HepG2 (cell line): ENCODE measurements around the gene S100A10. TPM values are rescaled to one million over a fixed set of nuclear protein-coding genes. Genes with fewer than 3 reads are reported as not detected.

Source experiments
- ATAC-seq: fragments of 200-7000 bp; cut with Tn5 transposase; 3 replicates; pipeline ENCODE4 v1.9.1; 2020; ENCODE audit warnings: mild to moderate bottlenecking, moderate library complexity
- BruUV-seq: library from RNA; stranded (reverse); fragments of 400-500 nt; replicated peaks from 2 replicates; lab custom pipeline; 2021; lab: Mats Ljungman, UMichigan
- CTCF ChIA-PET: fragments of 300-600 bp; formaldehyde crosslinking; extraction: SDS; loops from one replicate; lab custom pipeline; 2021; ENCODE audit warnings: low total read pairs, inconsistent platforms, low intra/inter-chr PET ratio; lab: Yijun Ruan, JAX
- POLR2A ChIA-PET: fragments of 350-600 bp; sonication (Branson Sonifier 250); formaldehyde crosslinking; loops from one replicate; lab custom pipeline; 2020; ENCODE audit warnings: antibody characterized with exemption, inconsistent platforms; lab: Yijun Ruan, JAX
- DNase-seq: peaks from one replicate; pipeline ENCODE4 v3.0.0-alpha.2; 2015; ENCODE audit warnings: low spot score
- FAIRE-seq: peaks from 3 replicates; lab custom pipeline; 2011; peaks lifted over from hg19 to GRCh38; lab: Jason Lieb, UNC
- H2AFZ ChIP-seq: one replicate; pipeline ENCODE4 v1.6.1; 2011; ENCODE audit warnings: low read length, inconsistent platforms
- H3K27ac ChIP-seq: fragments of 300-600 bp; 3 replicates; pipeline ENCODE4 v1.8.0; 2011; ENCODE audit warnings: mixed run types, mild to moderate bottlenecking, mixed read lengths, low read length, inconsistent platforms; ENCODE audit not compliant: insufficient read depth; ENCODE audit errors: extremely low read length
- H3K27me3 ChIP-seq, 2 experiments: fragments of 200-600 bp in 1 of 2; 2 replicates in 1 of 2; 3 replicates in 1 of 2; pipeline versions ENCODE4 v1.6.0 to v1.8.0; 2011; ENCODE audit warnings: low read length in 2 of 2, mild to moderate bottlenecking in 2 of 2, moderate library complexity in 2 of 2, inconsistent platforms in 1 of 2; ENCODE audit not compliant: insufficient read depth in 2 of 2, control insufficient read depth in 1 of 2
- H3K36me3 ChIP-seq, 2 experiments: fragments of 200-600 bp in 1 of 2; replicated peaks in 1 of 2; 2 replicates in 1 of 2; 3 replicates in 1 of 2; pipeline versions ENCODE4 v1.5.1 to v1.8.0; 2011; ENCODE audit warnings: low read length in 2 of 2, inconsistent platforms in 1 of 2; ENCODE audit not compliant: insufficient read depth in 2 of 2, control insufficient read depth in 1 of 2
- H3K4me1 ChIP-seq: 2 replicates; pipeline ENCODE4 v1.5.1; 2012; ENCODE audit warnings: low read length, inconsistent platforms; ENCODE audit not compliant: insufficient read depth
- H3K4me2 ChIP-seq: 2 replicates; pipeline ENCODE4 v1.6.0; 2011; ENCODE audit warnings: low read depth, low read length, inconsistent platforms
- H3K4me3 ChIP-seq, 3 experiments: fragments of 200-600 bp in 1 of 3; sonication (generic), shearing (Covaris generic) in 1 of 3; replicated peaks in 1 of 3; 2 replicates each; pipeline ENCODE4 v1.5.1; 2011 to 2016; ENCODE audit warnings: low read length in 3 of 3, inconsistent platforms in 2 of 3, low read depth in 2 of 3, mild to moderate bottlenecking in 2 of 3, control low read depth in 1 of 3, mixed read lengths in 1 of 3; ENCODE audit not compliant: insufficient read depth in 1 of 3
- H3K79me2 ChIP-seq: one replicate; pipeline ENCODE4 v1.6.1; 2011; ENCODE audit warnings: low read length, inconsistent platforms; ENCODE audit not compliant: insufficient read depth
- H3K9ac ChIP-seq: 2 replicates; pipeline ENCODE4 v1.6.0; 2011; ENCODE audit warnings: mild to moderate bottlenecking, low read depth, low read length, inconsistent platforms; ENCODE audit not compliant: insufficient read depth
- H3K9me3 ChIP-seq: 2 replicates; pipeline ENCODE4 v1.5.1; 2012; ENCODE audit warnings: mild to moderate bottlenecking, low read length
- H4K20me1 ChIP-seq: 2 replicates; pipeline ENCODE4 v1.6.0; 2011; ENCODE audit warnings: inconsistent platforms, mild to moderate bottlenecking, low read length, moderate library complexity; ENCODE audit not compliant: insufficient read depth
- CTCF ChIP-seq: sonication (generic); formaldehyde crosslinking; IDR thresholded peaks from 2 replicates; pipeline ENCODE4 v1.5.0; 2020; ENCODE audit warnings: mild to moderate bottlenecking, missing genetic modification reagents, moderate library complexity
- ELF3 ChIP-seq: IDR thresholded peaks from 2 replicates; pipeline ENCODE4 v1.6.1; 2016; ENCODE audit warnings: missing genetic modification reagents, missing compliant biosample characterization
- FOXA3 ChIP-seq: IDR thresholded peaks from 2 replicates; pipeline ENCODE4 v1.6.1; 2016; ENCODE audit warnings: missing genetic modification reagents, missing compliant biosample characterization
- RBM22 ChIP-seq: fragments of 200-400 bp; formaldehyde crosslinking; optimal IDR thresholded peaks from 2 replicates; pipeline ENCODE3; 2017; ENCODE audit warnings: mild to moderate bottlenecking, low read length, moderate library complexity
- STAG1 ChIP-seq: sonication (generic); formaldehyde crosslinking; IDR thresholded peaks from 2 replicates; pipeline ENCODE4 v1.4.0; 2020; ENCODE audit warnings: missing genetic modification reagents
- TBX2 ChIP-seq: sonication (generic); formaldehyde crosslinking; IDR thresholded peaks from 2 replicates; pipeline ENCODE4 v1.5.0; 2020; ENCODE audit warnings: missing genetic modification reagents, mild to moderate bottlenecking, borderline replicate concordance
- XBP1 ChIP-seq: sonication (generic); formaldehyde crosslinking; IDR thresholded peaks from 2 replicates; pipeline ENCODE4 v1.5.0; 2020; ENCODE audit warnings: missing genetic modification reagents
- ZMYM2 ChIP-seq: sonication (generic); formaldehyde crosslinking; IDR thresholded peaks from 2 replicates; pipeline ENCODE4 v1.8.0; 2022; ENCODE audit warnings: mild to moderate bottlenecking, missing genetic modification reagents
- WGBS: methylation state at CpG from one replicate; pipeline ENCODE4 v1.1.6; 2017; ENCODE audit warnings: low lambda C conversion rate; 5-methylcytosine and 5-hydroxymethylcytosine counted together
- in situ Hi-C: cut with HindIII; loops from 2 replicates; pipeline ENCODE4 v1.10.0; 2017; ENCODE audit warnings: low pct_unique_long_range_greater_than_20kb; ENCODE audit not compliant: extremely low pct_ligation_motif_present
- intact Hi-C: fragments of 100-400 bp; cut with micrococcal nuclease; formaldehyde crosslinking; loops from one replicate; pipeline ENCODE4 v1.10.0; 2022; ENCODE audit not compliant: unreplicated experiment
- polyA plus RNA-seq, 8 experiments: library from polyadenylated mRNA; depleted of rRNA in 3 of 8; stranded (reverse) in 7 of 8; unstranded in 1 of 8; fragments of >200 nt; fragmentation: Illumina TruSeq in 4 of 8; extraction: Trizol in 4 of 8; gene quantifications; 2 replicates each; pipeline versions ENCODE4 v1.2.1 to v1.2.3, GENCODE V29; 2011 to 2016; ENCODE audit warnings: low read depth in 4 of 8, missing spikeins in 1 of 8, mixed read lengths in 1 of 8; ENCODE audit not compliant: insufficient read depth in 1 of 8
- total RNA-seq, 5 experiments: library from RNA; depleted of rRNA; stranded (reverse); fragments of >200 nt; fragmentation: Illumina TruSeq; extraction: Trizol; gene quantifications; 2 replicates each; pipeline ENCODE4 v1.2.3, GENCODE V29; 2016; ENCODE audit warnings: low read depth in 1 of 5

S100A10 gene
- total and polyA plus RNA-seq, 2 of the 13 experiments (the other 11 are each of a cell fraction or from before 2014, with no cell fraction given): 16.8 to 28.7 TPM

- FAIRE-seq: no peak
- intact Hi-C loops: loop anchor here (1.0 to 2.0 kb wide), 4 partner anchors 27 to 44 kb away; no protein-coding TSS in a partner anchor
- H3K4me1 ChIP-seq: peaks cover 28% of the 10 kb centered on the region
These were observed 24.8 kb downstream of the S100A10 start for GRCh38 chr1:151968791-151969399.

More at GRCh38 chr1:151968791-151969399, 24.8 kb downstream of the S100A10 start:
- H3K9me3 ChIP-seq: no peaks in the 10 kb centered on the region
- peak; percentile 77 for ATAC-seq
- no TSS peak for BruUV-seq
- no peak overlapping the region for H3K4me2 ChIP-seq
- CTCF ChIA-PET: interaction anchor here (1.5 to 3.0 kb wide), 3 partner anchors 27 to 35 kb away, joined by 6 to 59 read pairs (median 48); partner anchors contain the start of gene S100A10
- no peak overlapping the region for H2AFZ ChIP-seq
- TF ChIP-seq XBP1 (CRISPR knock-in tag): no peak
- TF ChIP-seq ELF3 (CRISPR knock-in tag): no peak
- no peak for TF ChIP-seq TBX2 (CRISPR knock-in tag)
- TF ChIP-seq ZMYM2 (CRISPR knock-in tag): no peak
- TF ChIP-seq RBM22: no peak
- TF ChIP-seq STAG1: peak; percentile 63
- peak; percentile 46; the same call in 1 of the 2 replicates for TF ChIP-seq CTCF (CRISPR knock-in tag)
- no peak for TF ChIP-seq FOXA3 (CRISPR knock-in tag)
- TF ChIP-seq, all 625 proteins: peak for 2
- 53% methylated on average over 2 of the region's 3 CpGs for WGBS
- Histone ChIP-seq H3K27me3 (no peaks in the 10 kb centered on the region; a peak in 1 of 5 replicates), H3K4me3 (no peak overlapping the region), H3K79me2 (no peaks in the 10 kb centered on the region), H3K27ac (no peak overlapping the region), H3K36me3 (no peaks in the 10 kb centered on the region), H4K20me1 (no peaks in the 10 kb centered on the region), H3K9ac (no peak overlapping the region)
- in situ Hi-C loops: no loop called here
- POLR2A ChIA-PET: interaction anchor here (1.4 to 1.9 kb wide), 2 partner anchors 24 to 33 kb away, joined by 4 to 12 read pairs; no protein-coding TSS in a partner anchor
- no peak for DNase-seq
